Left forelimb (tissue), 1 donor: ENCODE measurements around the gene SAMD9L.

ENCODE experiments used
- DNase-seq: peaks from one replicate; pipeline ENCODE4 v3.0.0-alpha.2; 2018; ENCODE audit warnings: low spot score

The SAMD9L gene

GRCh38 chr7:93148144-93148543, at the start of gene SAMD9L:
SAMD9L (minus strand) TSS chr7:93148385; CDS start chr7:93135971, 12,414 bp downstream.
- no peak for DNase-seq

DNA sequence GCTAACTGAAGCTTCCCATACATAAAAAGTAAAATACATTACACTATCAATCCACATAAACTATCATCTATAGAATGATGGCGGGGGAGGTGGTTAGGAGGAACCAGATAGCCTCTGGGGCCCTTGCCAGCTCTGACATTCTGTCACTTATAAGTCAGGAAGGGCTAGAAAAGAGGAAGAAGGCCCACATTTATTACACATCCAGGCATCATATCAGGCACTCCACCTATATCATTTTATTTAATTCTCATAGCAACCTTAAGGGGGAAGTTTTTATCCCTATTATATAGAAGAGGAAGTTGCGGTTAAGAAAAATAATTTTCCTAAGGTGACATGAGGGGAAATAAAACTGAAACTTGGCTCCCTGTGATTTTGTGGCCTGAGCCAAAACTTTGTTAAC, 48.2 kb upstream of the SAMD9L start:
- DNase-seq = no peak

GRCh38 chr7:93194386-93194785, 46.2 kb upstream of the SAMD9L start:
- DNase-seq = no peak

- no peak for DNase-seq
These were observed 40.9 kb upstream of the SAMD9L start for GRCh38 chr7:93188870-93189634.

GRCh38 chr7:93185303-93186027, 37.3 kb upstream of the SAMD9L start:
- DNase-seq = no peak

GRCh38 chr7:93179173-93179572, 31.0 kb upstream of the SAMD9L start:
- no peak for DNase-seq

- no peak for DNase-seq
These were observed 30.0 kb upstream of the SAMD9L start for GRCh38 chr7:93178213-93178612.

GRCh38 chr7:93176992-93177580, 28.9 kb upstream of the SAMD9L start:
- no peak for DNase-seq

- no peak for DNase-seq
These were observed 27.0 kb upstream of the SAMD9L start for GRCh38 chr7:93175219-93175618.

GRCh38 chr7:93172683-93173082, 24.5 kb upstream of the SAMD9L start:
- no peak for DNase-seq

DNA sequence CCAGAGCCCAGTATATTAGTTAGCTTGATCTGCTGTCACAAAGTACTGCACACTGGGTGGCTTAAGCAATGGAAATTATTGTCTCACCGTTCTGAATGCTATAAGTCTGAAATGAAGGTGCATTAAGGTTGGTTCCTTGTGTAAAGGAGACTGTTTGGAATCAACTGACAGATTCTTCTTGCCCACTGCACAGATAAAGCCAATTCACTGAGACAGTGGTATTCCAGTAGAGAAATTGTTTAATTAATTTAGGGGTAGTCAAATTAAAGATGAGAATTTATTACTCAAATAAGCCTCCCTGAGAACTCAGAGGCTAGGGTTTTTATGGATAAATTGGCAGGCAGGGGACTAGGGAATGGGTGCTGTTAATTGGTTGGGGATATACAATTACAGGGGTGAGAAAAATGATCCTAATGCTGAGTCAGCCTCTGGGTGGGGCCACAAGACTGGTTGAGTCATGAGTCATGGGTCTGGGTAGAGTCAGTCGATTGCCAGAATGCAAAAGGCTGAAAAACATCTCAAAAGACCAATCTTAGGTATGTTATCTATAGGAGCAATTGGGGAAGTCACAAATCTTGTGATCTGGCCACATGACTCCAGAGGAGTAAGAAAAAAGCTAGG, 23.5 kb upstream of the SAMD9L start:
- DNase-seq = no peak

- DNase-seq = no peak
These were observed 17.3 kb upstream of the SAMD9L start for GRCh38 chr7:93165447-93165846.

- DNase-seq = no peak
These were observed 16.6 kb upstream of the SAMD9L start for GRCh38 chr7:93164766-93165165.

- no peak for DNase-seq
These were observed 13.1 kb upstream of the SAMD9L start for GRCh38 chr7:93161181-93161762.

DNA sequence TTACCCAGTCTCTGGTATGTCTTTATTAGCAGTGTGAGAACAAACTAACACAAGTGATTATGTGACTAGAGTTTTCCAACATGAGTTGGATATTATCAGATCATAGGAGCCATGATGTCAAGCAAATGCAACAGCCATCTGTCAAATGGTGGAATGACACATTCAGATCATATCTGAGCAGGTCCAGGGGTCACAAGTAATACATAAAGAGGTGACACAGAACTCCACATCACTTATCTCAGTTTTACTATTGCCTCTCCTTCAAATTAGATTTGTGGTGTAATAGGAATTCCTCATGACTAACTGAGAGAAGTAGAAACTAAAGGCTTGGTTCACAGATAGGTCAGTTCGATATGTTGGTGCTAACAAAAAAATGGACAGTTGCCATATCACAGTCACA, 12.2 kb upstream of the SAMD9L start:
- no peak for DNase-seq

GRCh38 chr7:93159490-93159889, 11.3 kb upstream of the SAMD9L start:
- no peak for DNase-seq

- no peak for DNase-seq
These were observed 8.7 kb upstream of the SAMD9L start for GRCh38 chr7:93156884-93157283.

- DNase-seq = no peak
These were observed 2.1 kb upstream of the SAMD9L start for GRCh38 chr7:93150200-93150835.

DNA sequence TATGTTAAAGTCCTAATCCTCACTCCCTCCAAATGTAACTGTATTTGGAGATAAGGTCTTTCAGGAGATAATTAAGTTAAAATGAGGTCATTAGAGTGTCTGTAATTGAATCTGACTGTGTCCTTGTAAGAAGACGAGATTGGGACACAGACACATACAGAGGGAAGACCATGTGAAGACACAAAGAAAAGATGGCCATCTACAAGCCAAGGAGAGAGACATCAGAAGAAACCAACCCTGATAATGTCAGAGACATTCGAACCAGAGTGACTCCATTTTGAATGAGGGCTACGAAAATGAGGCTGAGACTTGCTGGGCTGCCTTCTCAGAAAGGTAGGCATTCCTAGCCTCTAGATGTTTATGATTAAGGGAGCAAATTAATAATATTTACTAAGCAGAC, 542 bp upstream of the SAMD9L start:
- no peak for DNase-seq

DNA sequence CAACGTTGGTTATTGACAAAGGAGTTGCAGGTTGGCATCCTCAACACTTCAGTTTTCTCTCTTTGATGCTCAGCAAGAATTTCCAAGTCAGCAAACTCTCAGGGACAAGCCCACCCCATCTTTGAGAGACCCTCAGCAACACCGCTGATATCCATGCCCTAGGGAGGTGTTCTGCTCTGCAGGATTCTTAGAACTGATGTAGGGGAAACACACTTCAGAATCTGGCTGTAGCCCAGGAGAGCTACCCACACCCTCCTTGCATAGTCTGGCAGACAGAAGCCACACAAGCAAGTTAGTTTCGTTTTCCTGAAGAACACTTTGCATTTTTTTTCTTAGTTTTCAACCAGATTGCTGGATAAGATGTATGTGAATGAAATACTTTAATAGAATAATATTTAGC, 822 bp downstream of the SAMD9L start:
- no peak for DNase-seq

DNA sequence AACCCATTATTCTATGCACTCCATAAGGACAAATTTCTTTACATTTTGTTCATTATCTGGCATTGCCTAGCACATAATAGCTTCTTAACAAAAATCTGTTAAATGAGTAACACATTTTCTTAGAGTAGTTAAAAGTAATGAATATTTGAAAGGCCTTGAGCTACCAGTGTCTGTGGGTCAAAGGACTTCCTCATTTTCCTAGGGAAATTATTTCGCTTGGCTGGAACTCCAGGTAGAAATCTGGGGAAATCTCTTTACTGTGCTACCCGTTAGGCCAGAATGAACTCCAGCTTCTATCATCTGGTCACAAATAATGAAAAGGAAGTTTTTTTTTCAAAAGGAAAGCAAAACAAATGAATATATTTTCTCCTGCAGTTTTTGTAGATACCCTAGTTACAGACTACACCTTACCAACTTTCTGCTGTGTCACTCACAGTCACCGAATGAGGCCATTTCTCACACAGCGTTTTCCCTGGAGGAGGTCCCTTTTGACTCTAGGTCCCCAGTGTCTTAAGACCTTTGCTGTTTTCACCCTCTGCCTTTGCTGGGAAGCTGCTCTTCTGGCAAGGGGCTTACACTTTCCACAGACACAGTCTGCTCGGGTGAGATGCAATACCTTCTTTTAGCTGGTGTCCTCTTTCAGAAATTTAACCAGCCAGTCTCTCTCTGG, 1.6 kb downstream of the SAMD9L start:
- no peak for DNase-seq
